GM23248 (cell line): ENCODE results near the gene FAM72D. TPM values are rescaled to one million over a fixed set of nuclear protein-coding genes. Genes with fewer than 3 reads are reported as not detected.
A peak's percentile ranks its signal among the peaks of the same experiment; 100 is the strongest.
"Not testable (repeated sequence)": the region's sequence is repeated elsewhere in the genome, so short reads cannot be mapped to it uniquely, and the experiment has no call there.

Experiments
- DNase-seq: peaks from one replicate; pipeline ENCODE4 v3.0.0-alpha.2; 2015
- H2AFZ ChIP-seq: fragments of 200-600 bp; sonication (generic); 2 replicates; pipeline ENCODE4 v1.6.1; 2016; ENCODE audit warnings: antibody characterized with exemption
- H3F3A ChIP-seq: fragments of 200-600 bp; sonication (generic); 2 replicates; pipeline ENCODE4 v1.6.1; 2016; ENCODE audit warnings: mild to moderate bottlenecking, antibody characterized with exemption, mixed run types; ENCODE audit not compliant: insufficient read depth
- H3K27ac ChIP-seq: fragments of 200-600 bp; sonication (generic); 2 replicates; pipeline ENCODE4 v1.5.1; 2016; ENCODE audit warnings: mild to moderate bottlenecking
- H3K27me3 ChIP-seq: fragments of 200-600 bp; sonication (generic); replicated peaks from 2 replicates; pipeline ENCODE4 v1.6.1; 2016; ENCODE audit warnings: mild to moderate bottlenecking; ENCODE audit not compliant: insufficient read depth
- H3K36me3 ChIP-seq: fragments of 200-600 bp; sonication (generic); 2 replicates; pipeline ENCODE4 v1.6.1; 2016; ENCODE audit warnings: low read depth, mild to moderate bottlenecking
- H3K4me1 ChIP-seq: fragments of 200-600 bp; sonication (generic); 2 replicates; pipeline ENCODE4 v1.6.1; 2016; ENCODE audit warnings: mild to moderate bottlenecking; ENCODE audit not compliant: insufficient read depth
- H3K4me2 ChIP-seq: fragments of 200-600 bp; sonication (generic); one replicate; pipeline ENCODE4 v1.6.1; 2016; ENCODE audit warnings: mild to moderate bottlenecking; ENCODE audit not compliant: unreplicated experiment
- H3K4me3 ChIP-seq: fragments of 200-600 bp; sonication (generic); 2 replicates; pipeline ENCODE4 v1.5.1; 2016; ENCODE audit warnings: mild to moderate bottlenecking
- H3K79me2 ChIP-seq: fragments of 200-600 bp; sonication (generic); 2 replicates; pipeline ENCODE4 v1.6.1; 2016; ENCODE audit warnings: mild to moderate bottlenecking; ENCODE audit not compliant: insufficient read depth
- H3K9ac ChIP-seq: fragments of 200-600 bp; sonication (generic); 2 replicates; pipeline ENCODE4 v1.6.1; 2016; ENCODE audit warnings: mild to moderate bottlenecking
- H3K9me2 ChIP-seq: fragments of 200-600 bp; sonication (generic); 2 replicates; pipeline ENCODE4 v1.6.1; 2016; ENCODE audit warnings: mixed run types, mild to moderate bottlenecking, moderate library complexity; ENCODE audit not compliant: insufficient read depth
- H3K9me3 ChIP-seq: fragments of 200-600 bp; sonication (generic); one replicate; pipeline ENCODE4 v1.6.1; 2017; ENCODE audit warnings: low read depth
- H4K20me1 ChIP-seq: fragments of 200-600 bp; sonication (generic); 2 replicates; pipeline ENCODE4 v1.6.0; 2016; ENCODE audit not compliant: insufficient read depth
- WGBS, 2 experiments: methylation state at CpG; one replicate each; pipeline ENCODE4 v1.1.6; 2015 to 2017; ENCODE audit warnings: low lambda C conversion rate in 2 of 2, low coverage in 1 of 2; ENCODE audit errors: missing lambda C conversion rate in 2 of 2; 5-methylcytosine and 5-hydroxymethylcytosine counted together
- in situ Hi-C: fragments of 300-500 bp; cut with MboI; formaldehyde crosslinking; loops from 2 replicates; pipeline ENCODE4 v1.15.0; 2020
- polyA plus RNA-seq: library from polyadenylated mRNA; unstranded; fragments of >200 nt; fragmentation: Nextera tagmentation; extraction: Ambion mirVana; gene quantifications from 2 replicates; pipeline ENCODE4 v1.2.1, GENCODE V29; 2016
- total RNA-seq: library from RNA; depleted of rRNA; stranded (reverse); fragments of >200 nt; shearing (Covaris generic); gene quantifications from 2 replicates; pipeline ENCODE4 v1.2.3, GENCODE V29; 2014; rRNA removed

FAM72D gene
- total RNA-seq: 0.43 and 1.1 TPM in 2 replicates
- 1.6 and 2.4 TPM in 2 replicates for polyA plus RNA-seq

DNA sequence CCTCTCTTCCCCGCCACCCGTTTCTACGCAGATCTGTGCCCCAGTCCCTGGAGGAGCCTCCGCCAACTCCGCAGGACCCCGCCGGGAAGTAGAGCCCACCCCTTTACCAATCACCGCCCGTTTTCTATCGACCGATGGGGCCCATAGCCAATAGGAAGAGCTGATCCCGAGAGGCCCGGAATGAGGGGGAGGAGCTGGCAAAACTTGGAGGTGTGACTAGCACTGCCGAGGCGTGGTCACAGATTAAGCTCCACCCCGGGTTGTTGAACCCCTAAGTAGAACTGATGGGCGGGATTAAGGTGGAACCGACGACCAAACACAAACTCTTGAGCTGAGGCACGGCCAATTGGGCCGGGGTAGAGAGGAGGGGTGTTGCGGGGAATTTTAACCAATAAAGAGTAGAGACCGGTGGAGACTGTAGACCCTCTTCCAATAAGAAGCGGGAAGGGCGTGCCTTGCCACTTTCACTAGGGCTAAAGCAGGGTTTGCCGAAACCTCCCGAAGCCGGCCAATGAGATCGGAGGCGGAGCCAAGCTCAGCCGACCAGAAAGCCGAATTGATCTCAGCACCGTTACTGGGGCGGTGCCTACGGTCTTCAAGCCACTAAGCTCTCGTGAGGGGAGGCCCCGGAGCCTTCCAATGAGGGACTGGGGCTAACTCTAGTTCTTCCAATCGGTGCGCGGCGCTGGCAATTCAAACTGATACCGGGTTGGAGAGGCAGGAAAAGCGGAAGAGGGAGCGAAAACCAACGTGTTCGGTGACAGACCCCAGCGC, at the start of gene FAM72D, which contains the start of gene SRGAP2B:
Gene FAM72D, plus strand, starts transcription at position 691 of the 774 bp plus-strand sequence. CDS start 874 bp downstream, outside the sequence.
Gene SRGAP2B, minus strand, starts transcription at position 45 of the 774 bp plus-strand sequence. CDS start 2,427 bp downstream, outside the sequence.
- H3K9me3 ChIP-seq, H3K4me1 ChIP-seq, H4K20me1 ChIP-seq, DNase-seq, H3K27me3 ChIP-seq, H3K4me2 ChIP-seq, H2AFZ ChIP-seq, H3F3A ChIP-seq, in situ Hi-C loops, H3K79me2 ChIP-seq, H3K36me3 ChIP-seq, H3K9me2 ChIP-seq: not testable (repeated sequence)
- WGBS, 2 experiments: no CpG with 5 or more reads among the region's 47 CpGs
- Histone ChIP-seq H3K27ac (peak within 1 kb of the TSS; percentile 39; the same call in 1 of the 2 replicates), H3K9ac (peak within 1 kb of the TSS; percentile 72), H3K4me3 (peak within 1 kb of the TSS; percentile 61)

DNA sequence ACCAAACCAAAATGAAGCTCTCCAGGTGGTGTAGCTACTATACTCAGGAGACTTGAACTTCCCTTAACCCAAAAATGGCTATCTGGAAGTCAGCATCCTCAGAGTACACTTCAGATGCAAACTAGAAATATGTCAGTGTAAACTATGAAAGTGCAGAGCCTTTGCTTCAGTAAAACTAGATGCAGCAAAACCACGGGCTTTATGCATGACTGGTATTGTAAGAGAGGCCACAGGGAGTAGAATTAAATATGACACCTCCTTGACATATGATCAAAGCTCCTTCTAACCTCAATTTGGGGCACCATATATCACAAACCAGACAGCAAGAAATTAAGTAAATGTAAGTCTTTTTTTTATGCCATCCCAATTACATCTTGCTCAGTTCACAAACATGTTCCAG, 48.2 kb upstream of the FAM72D start:
- H3K4me3 ChIP-seq, H3K4me1 ChIP-seq, H4K20me1 ChIP-seq, H2AFZ ChIP-seq, H3K36me3 ChIP-seq, H3K79me2 ChIP-seq, H3F3A ChIP-seq, H3K4me2 ChIP-seq, H3K27me3 ChIP-seq, DNase-seq, H3K9ac ChIP-seq, in situ Hi-C loops, H3K9me3 ChIP-seq, H3K27ac ChIP-seq, H3K9me2 ChIP-seq: not testable (repeated sequence)
- no CpG with 5 or more reads among the region's 1 CpG for WGBS, 2 experiments

DNA sequence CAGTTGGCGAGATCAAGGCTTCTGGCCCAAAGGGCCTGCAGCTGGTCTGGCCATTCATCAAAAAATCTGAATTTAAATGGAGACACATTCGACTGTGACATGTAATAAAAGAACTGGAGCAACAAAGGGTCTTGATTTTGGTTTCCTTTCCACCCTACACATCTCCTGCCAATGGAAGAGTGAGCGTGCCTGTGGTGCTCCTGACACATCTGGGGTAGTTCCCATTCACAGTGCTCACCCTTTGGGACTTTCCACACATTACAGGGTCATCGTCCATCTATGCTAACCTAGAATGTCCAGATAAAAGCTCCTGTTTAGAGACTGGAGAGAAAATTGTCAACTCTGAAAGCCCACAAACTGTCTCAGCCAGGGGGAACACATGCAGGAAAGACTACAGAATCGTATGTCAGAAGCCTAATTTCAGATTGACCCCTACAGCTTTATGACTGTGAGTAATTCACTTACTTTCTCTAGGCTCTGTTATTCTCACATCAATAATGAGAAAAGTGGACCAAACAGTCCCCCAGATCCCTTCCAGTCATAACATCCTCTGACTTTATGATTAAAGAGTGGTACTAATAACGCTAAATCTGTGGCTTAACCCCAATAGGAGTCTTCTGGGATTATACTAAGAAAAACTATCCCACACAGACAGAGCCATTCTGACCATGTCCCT, 47.5 kb upstream of the FAM72D start:
- H3K9me3 ChIP-seq, H3K27ac ChIP-seq, H4K20me1 ChIP-seq, H3K4me1 ChIP-seq, in situ Hi-C loops, H3K9me2 ChIP-seq, H2AFZ ChIP-seq, H3K4me3 ChIP-seq, H3K27me3 ChIP-seq, H3K9ac ChIP-seq, H3K4me2 ChIP-seq, H3K79me2 ChIP-seq, H3F3A ChIP-seq, H3K36me3 ChIP-seq, DNase-seq: not testable (repeated sequence)
- WGBS, 2 experiments: no CpG with 5 or more reads among the region's 6 CpGs

DNA sequence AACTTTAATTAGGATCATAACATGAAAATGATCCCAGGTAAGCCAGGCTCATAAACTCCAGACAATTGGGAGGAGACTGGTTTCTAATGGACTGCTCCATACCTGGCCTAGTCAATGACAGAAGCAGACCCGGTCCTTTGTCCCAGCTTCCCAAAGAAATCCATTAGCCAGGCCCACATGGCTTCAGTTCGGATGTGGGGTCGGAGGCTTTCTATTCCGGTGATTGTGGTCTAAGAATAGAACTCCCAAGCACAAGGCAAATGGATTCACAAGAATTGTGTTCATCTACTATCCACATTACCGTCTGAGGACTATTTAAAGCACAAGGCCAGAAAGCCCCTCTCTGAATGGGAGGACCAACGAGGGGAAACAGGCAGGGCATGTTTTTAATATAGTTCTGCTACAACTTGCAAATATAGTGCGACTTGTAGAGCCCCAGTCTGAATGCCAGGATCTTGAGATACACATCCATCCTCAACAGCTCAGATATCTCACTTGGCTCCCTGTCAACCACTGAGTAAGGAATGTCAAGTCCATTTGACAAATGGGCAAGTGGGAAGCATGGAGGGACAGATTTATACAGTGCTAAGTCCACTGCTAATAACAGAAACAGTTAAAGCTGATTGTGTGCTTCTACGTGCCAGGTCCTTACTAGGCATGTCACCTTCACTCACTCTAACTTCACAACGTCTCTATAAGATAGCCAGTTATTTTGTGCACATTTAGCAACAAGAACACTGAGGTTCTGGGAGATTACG, 43.6 kb upstream of the FAM72D start:
- H3K9me3 ChIP-seq, H3K27ac ChIP-seq, H3K9me2 ChIP-seq, H2AFZ ChIP-seq, H3K79me2 ChIP-seq, H3K9ac ChIP-seq, H3K27me3 ChIP-seq, H4K20me1 ChIP-seq, H3K4me3 ChIP-seq, H3K4me2 ChIP-seq, DNase-seq, H3K4me1 ChIP-seq, H3K36me3 ChIP-seq, in situ Hi-C loops, H3F3A ChIP-seq: not testable (repeated sequence)
- WGBS, 2 experiments: no CpG with 5 or more reads among the region's 10 CpGs

DNA sequence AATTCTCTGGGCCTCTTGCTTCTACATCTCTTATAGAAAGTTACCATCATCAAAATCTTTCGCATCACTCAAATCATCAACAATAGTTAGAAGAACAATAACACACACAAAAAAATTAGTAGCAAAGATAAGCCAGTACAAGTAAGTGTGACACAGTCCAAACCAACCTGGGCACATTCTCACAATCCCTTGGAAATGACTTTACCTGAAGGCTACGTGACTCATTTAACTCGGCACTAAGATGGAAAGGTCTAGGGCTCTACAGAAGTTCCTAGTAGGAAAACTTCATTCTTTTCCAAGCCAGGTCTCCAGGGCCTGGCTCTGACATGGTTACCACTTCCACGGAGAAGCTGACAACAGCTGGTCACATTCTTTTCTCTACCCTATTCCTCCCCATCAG, 42.3 kb upstream of the FAM72D start:
- DNase-seq, H3K4me2 ChIP-seq: not testable (repeated sequence)

DNA sequence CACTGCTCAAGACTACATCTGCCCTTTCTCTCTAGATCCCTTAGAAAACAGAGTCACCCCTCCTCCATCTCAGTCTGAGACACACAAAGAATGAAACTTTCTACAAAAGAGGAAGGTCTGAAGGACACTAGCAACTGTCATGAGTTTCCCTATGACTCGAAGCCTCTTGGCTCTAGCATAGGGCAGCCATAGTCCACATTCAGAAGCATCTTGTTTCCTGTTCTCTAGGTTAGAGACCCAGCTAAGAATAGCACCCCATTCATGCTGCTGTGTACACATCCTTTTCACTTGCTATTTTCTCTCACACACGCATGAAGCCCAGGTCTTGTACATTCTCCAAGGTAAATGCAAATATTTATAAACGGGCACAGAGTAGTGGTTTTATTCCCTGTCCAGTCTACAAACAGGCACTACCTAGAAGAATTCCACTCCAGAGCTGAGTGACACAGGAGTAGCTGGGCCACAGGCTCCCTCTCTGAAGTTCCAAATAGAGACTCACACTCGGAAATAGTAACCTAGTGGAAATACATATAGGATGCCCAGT, 40.5 kb upstream of the FAM72D start:
- WGBS, 2 experiments: no CpG with 5 or more reads among the region's 4 CpGs
- H3K4me2 ChIP-seq, H3K9ac ChIP-seq, H3K36me3 ChIP-seq, H2AFZ ChIP-seq, H3K27me3 ChIP-seq, DNase-seq, H3K4me1 ChIP-seq, H4K20me1 ChIP-seq, in situ Hi-C loops, H3K4me3 ChIP-seq, H3K27ac ChIP-seq, H3K9me3 ChIP-seq, H3K9me2 ChIP-seq, H3F3A ChIP-seq, H3K79me2 ChIP-seq: not testable (repeated sequence)

More for the DNA sequence above, 42.3 kb upstream of the FAM72D start:
- H3K27me3 ChIP-seq, H3K9ac ChIP-seq, H4K20me1 ChIP-seq, H3K9me2 ChIP-seq, H3K27ac ChIP-seq, H3K36me3 ChIP-seq, H2AFZ ChIP-seq, H3K4me3 ChIP-seq, in situ Hi-C loops, H3K79me2 ChIP-seq, H3F3A ChIP-seq, H3K9me3 ChIP-seq, H3K4me1 ChIP-seq: not testable (repeated sequence)
- WGBS, 2 experiments: no CpG with 5 or more reads among the region's 4 CpGs

DNA sequence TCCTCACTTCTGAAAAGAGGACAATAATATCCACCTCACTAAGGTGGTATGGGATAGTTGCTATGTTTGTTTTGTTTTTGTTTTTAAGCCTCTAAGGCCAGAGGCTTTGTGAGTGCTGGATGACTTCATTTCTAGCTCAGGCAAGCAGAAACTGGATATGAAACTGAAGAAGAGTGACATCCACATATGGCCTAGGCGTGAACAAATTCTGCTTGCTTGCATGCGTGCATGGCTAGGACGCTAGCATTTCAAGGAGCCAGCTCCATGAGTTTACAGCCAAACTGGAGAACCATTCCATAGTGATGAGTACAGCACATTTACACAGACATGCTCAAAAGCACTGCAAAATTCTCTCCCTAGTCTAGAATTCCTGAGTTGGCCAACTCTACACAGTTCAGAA, 37.6 kb upstream of the FAM72D start:
- H3K9me2 ChIP-seq, in situ Hi-C loops, H2AFZ ChIP-seq, H3K4me3 ChIP-seq, H3F3A ChIP-seq, DNase-seq, H3K9me3 ChIP-seq, H4K20me1 ChIP-seq, H3K27me3 ChIP-seq, H3K4me1 ChIP-seq, H3K36me3 ChIP-seq, H3K79me2 ChIP-seq, H3K4me2 ChIP-seq: not testable (repeated sequence)
- 17% methylated on average over 1 of the region's 3 CpGs; no CpG with 5 or more reads in 1 of the 2 experiments for WGBS, 2 experiments
- Histone ChIP-seq H3K27ac (peak overlapping the region; percentile 86), H3K9ac (peak overlapping the region; percentile 57; the same call in 1 of the 2 replicates)
